Omental fat pad (tissue), 4 donors: ENCODE measurements around the gene CD8A. TPM values are rescaled to one million over a fixed set of nuclear protein-coding genes. Genes with fewer than 3 reads are reported as not detected.
"Not testable (repeated sequence)": the region's sequence is repeated elsewhere in the genome, so short reads cannot be mapped to it uniquely, and the experiment has no call there.

ENCODE experiments used
- ATAC-seq: fragments of 150-250 bp; one replicate; pipeline ENCODE4 v1.9.1; 2016; ENCODE audit warnings: mild to moderate bottlenecking, moderate library complexity; ENCODE audit not compliant: low FRiP score
- DNase-seq: peaks from one replicate; pipeline ENCODE4 v3.0.0-alpha.2; 2019; ENCODE audit warnings: low spot score
- total RNA-seq, 4 donors: library from RNA; depleted of rRNA; stranded (reverse); fragments of >200 nt; gene quantifications; one replicate each; pipeline ENCODE4 v1.1.0, GENCODE V29; 2016
- TF ChIP-seq, protein P1 (sequence below), 3 donors: fragments of 450-650 bp; IDR thresholded peaks; one replicate each; pipeline ENCODE4 v1.5.1; 2016 to 2017; ENCODE audit warnings: antibody characterized with exemption in 3 of 3, mild to moderate bottlenecking in 3 of 3, moderate library complexity in 2 of 3

Gene CD8A
- total RNA-seq, 4 donors from 2014 or later, result 1.4 to 6.6 (median 2.4) TPM

DNA sequence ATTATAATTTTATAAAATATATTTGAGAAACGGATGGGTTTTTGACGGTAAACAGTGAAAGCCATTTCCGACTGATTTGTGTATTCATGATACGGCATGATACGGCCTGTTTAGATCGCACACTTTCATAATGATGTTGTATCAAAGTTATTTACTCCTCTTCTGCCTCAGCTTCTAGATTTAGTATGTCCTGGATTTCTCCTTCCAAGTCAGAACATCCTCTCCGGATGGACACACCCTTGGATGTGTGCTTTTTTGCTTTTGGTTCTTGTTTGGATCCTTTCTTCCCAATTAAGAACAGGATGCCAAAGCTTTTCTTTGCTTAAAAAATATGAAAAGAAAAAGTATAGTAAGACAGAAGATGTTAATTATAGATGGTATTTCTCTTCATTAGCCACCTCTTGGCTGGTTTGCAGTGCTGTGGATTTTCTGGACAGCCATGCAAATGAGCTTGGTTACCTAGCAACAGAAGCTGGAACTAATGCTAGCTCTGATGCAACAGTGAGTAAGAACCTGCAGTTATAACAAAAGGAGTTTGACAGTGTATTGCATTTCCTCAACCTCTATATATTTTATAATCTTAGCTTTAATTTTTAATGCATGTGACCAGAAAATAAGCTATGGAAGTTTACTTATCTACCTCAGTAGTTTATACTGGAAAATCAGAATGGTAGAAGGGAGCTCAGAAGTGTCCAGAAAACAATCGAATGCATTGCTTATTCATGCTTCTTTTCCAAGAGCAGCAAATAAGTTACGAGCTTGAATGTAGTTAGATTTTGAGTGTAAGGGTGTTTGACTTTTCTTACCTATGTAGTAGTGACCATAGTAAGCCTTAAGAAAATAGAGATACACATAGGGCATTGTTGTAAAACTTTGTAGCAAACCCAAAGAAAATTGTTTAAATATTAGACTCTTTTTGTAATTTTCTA, 42.7 kb downstream of the CD8A start:
- no peak for DNase-seq
- TF ChIP-seq, protein P1, sequence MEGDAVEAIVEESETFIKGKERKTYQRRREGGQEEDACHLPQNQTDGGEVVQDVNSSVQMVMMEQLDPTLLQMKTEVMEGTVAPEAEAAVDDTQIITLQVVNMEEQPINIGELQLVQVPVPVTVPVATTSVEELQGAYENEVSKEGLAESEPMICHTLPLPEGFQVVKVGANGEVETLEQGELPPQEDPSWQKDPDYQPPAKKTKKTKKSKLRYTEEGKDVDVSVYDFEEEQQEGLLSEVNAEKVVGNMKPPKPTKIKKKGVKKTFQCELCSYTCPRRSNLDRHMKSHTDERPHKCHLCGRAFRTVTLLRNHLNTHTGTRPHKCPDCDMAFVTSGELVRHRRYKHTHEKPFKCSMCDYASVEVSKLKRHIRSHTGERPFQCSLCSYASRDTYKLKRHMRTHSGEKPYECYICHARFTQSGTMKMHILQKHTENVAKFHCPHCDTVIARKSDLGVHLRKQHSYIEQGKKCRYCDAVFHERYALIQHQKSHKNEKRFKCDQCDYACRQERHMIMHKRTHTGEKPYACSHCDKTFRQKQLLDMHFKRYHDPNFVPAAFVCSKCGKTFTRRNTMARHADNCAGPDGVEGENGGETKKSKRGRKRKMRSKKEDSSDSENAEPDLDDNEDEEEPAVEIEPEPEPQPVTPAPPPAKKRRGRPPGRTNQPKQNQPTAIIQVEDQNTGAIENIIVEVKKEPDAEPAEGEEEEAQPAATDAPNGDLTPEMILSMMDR (IDR thresholded peaks at IDR 0.05), result no peak
- ATAC-seq, result no peak

DNA sequence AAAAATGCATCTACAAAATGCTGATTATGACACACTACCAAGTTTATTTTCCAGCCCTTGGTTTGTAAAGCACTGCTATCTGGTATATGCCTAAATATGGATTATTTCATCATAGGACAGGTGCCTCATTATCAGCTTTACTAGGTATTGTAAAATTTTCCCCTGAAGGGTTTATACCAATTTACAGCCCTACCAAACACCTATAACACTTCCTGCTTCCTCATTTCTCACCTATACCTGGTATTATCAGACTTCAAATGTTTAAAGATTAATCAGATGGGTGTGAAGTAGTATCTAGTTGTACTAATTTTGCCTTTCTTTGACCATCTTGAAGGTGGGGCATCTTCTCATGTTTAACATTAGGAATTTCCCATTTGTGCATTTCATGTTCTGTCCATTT, 43.8 kb downstream of the CD8A start:
- TF ChIP-seq, protein P1 (IDR thresholded peaks at IDR 0.05), result no peak
- DNase-seq (no peak), ATAC-seq (no peak)

DNA sequence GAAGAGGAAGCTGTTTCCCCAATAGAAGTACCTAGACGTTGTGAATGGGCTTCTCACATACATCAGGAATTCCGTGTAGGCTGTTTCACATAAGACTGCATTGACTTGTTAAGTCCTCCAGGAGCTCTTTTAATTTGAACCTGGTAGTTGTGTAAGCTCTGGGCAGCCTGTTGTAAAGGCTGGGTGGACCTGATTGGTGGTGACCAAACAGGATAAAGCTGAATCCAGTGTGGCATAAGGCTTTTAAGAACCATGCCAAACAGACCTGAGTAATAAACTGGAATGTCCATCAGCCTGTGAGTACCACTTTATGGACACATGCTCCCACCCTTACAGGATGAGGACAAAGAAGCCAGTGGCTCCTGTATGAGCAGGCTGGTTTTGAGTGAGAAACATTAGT, 46.6 kb downstream of the CD8A start:
- DNase-seq (no peak), ATAC-seq (no peak)
- TF ChIP-seq, protein P1 (IDR thresholded peaks at IDR 0.05), result no peak

DNA sequence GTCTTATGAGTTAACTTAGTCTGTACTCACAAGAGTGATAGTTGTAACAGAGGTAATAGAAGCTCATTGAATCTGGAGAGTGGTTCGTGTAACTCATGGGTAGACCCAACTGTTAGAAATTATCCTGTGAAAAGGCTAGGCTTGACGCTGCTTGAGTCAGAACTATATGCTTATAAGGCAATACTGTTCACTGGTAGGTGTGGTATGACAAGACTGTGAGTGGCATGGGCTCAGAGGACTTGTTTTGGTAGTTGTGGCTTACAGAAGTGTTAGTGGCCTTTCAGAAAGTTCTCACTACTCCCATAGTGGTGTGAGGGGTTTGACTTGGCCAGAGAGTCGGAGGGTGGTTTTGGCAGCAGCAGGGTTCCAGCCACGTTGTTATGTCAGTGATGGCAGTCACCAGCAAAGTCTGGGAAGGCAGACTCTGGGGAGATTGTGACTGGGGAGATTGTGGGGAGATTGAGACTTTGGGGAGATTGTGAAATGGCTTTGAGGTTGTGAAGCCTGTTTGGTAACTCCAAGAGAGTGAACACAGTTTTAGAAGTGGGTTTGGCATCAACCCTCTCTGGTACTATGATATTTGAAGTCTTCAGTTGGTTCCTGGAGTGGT, 48.7 kb downstream of the CD8A start:
- ATAC-seq, DNase-seq: not testable (repeated sequence)

DNA sequence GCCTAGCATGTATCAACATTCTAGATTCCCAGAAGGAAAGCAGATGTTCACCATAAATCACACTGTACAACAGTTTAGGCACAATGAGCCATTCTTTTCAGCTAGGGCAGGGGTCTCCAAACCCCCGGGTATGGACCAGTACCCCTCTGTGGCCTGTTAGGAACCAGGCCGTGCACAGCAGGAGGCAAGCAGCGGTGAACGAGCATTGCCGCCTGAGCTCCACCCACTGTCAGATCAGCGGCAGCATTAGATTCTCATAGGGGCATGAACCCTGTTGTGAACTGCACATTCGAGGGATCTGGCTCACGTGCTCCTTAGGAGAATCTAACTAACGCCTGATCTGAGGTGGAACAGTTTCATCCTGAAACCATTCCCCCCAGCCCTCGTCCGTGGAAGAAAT, 50.8 kb downstream of the CD8A start:
- ATAC-seq, DNase-seq: not testable (repeated sequence)

DNA sequence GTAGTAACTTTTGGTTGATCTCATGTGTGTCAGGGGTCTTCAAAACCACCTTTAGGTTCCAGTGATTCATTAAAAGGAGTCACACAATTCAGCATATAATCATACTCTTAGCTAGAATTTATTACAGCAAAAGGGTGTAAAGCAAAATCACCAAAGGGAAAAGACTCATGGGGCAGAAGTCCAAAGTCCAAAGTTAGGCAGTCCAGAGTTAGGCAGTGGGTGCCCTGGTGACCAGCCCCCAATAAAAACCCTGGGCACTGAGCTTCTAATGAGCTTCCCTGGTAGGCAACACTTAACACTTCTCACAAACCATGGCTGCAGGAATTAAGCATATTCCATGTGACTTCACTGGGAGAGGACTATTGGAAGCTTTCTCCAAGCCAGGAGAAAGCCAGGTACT, 51.2 kb downstream of the CD8A start:
- DNase-seq, ATAC-seq: not testable (repeated sequence)

DNA sequence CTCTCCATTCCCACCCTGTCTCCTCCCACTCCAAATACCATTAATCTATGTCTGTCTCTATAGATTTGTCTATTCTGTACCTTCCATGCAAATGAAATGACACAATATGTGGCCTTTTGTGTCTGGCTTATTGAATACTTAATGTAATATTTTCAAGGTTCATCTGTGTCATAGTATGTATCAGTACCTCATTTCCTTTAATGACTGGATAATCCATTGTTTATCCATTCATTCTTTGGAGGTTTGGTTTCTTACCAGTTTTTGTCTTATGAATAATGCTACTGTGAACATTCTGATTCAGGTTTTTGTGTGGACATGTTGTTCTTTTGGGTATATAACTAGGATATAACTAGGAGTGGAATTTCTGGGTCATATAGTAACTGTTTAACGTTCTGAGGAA, 55.8 kb downstream of the CD8A start:
- not testable (repeated sequence) for ATAC-seq, DNase-seq

Other genes with a start within 250 kb of the CD8A start
- gene CHMP3, start 227.5 kb downstream of the CD8A start, total RNA-seq, result 100 to 1,000 TPM in 2 of 4 donors, 10 to 100 TPM in 2; 80.2 to 146 (median 111) TPM
- gene RNF103, start 167.0 kb downstream of the CD8A start, total RNA-seq, result 10 to 100 TPM; 22.7 to 41.0 (median 28.2) TPM
- 10 to 100 TPM; 30.6 to 55.6 (median 46.3) TPM for gene RMND5A, start 70.6 kb downstream of the CD8A start, total RNA-seq
- gene CD8B, start 71.0 kb upstream of the CD8A start, total RNA-seq, result 1 to 10 TPM; 1.8 to 7.3 (median 2.8) TPM
- gene RGPD1, start 151.2 kb upstream of the CD8A start, total RNA-seq, result 1 to 10 TPM in 3 of 4 donors, under 1 TPM in 1; 0.47 to 3.8 (median 2.0) TPM
- 1 to 10 TPM in 2 of 4 donors, under 1 TPM in 1, not detected in 1; 0.84 to 8.0 (median 4.5) TPM for gene PLGLB1, start 230.9 kb upstream of the CD8A start, total RNA-seq